Brain microvascular endothelial cell (primary cell): ENCODE data around the gene CAMTA1.

Source experiments
- DNase-seq: peaks from one replicate; pipeline ENCODE4 v3.0.0-alpha.2; 2020
- H3K27ac ChIP-seq: fragments of 250-450 bp; sonication (Bioruptor Pico); 2 replicates; pipeline ENCODE4 v1.5.1; 2020; ENCODE audit warnings: mild to moderate bottlenecking, moderate library complexity
- H3K27me3 ChIP-seq: fragments of 250-450 bp; sonication (Bioruptor Pico); replicated peaks from 2 replicates; pipeline ENCODE4 v1.5.1; 2020; ENCODE audit warnings: mild to moderate bottlenecking
- H3K36me3 ChIP-seq: fragments of 250-450 bp; sonication (Bioruptor Pico); replicated peaks from 2 replicates; pipeline ENCODE4 v1.5.1; 2020; ENCODE audit warnings: mild to moderate bottlenecking
- H3K4me3 ChIP-seq: 2 replicates; pipeline ENCODE4 v1.5.1; 2011; ENCODE audit warnings: low read depth, mild to moderate bottlenecking, control low read depth, low read length, moderate library complexity
- in situ Hi-C: cut with HindIII; loops from 2 replicates; pipeline ENCODE4 v1.10.0; 2017; ENCODE audit warnings: low sequenced_read_pairs, low pct_ligation_motif_present
- TF ChIP-seq, protein P1 (sequence below): IDR thresholded peaks from 2 replicates; pipeline ENCODE4 v1.5.1; 2011; ENCODE audit warnings: low read depth, mild to moderate bottlenecking, moderate library complexity, low read length, control low read depth, inconsistent platforms; ENCODE audit errors: missing control alignments

The CAMTA1 gene

DNA sequence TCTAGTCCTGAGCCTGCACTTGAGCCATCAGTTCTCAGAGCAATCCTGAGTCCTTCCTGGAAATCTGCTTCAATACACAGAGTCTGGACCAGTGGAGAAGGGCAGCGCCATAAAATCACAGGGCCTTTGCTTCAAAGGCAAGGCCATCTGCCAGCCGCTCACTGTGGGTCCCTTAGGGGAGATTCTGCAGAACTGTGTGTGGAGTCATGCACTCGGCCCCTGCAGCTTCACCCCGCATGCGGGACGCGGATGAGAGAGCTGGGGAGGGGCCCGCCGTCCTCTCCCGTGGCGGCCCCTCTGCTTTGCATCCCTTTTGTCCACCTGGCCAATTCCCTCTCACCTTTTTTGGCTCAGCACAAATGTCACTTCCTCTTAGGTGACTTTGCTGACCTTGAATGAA lies 674.7 kb downstream of the CAMTA1 start:
- TF ChIP-seq, protein P1, sequence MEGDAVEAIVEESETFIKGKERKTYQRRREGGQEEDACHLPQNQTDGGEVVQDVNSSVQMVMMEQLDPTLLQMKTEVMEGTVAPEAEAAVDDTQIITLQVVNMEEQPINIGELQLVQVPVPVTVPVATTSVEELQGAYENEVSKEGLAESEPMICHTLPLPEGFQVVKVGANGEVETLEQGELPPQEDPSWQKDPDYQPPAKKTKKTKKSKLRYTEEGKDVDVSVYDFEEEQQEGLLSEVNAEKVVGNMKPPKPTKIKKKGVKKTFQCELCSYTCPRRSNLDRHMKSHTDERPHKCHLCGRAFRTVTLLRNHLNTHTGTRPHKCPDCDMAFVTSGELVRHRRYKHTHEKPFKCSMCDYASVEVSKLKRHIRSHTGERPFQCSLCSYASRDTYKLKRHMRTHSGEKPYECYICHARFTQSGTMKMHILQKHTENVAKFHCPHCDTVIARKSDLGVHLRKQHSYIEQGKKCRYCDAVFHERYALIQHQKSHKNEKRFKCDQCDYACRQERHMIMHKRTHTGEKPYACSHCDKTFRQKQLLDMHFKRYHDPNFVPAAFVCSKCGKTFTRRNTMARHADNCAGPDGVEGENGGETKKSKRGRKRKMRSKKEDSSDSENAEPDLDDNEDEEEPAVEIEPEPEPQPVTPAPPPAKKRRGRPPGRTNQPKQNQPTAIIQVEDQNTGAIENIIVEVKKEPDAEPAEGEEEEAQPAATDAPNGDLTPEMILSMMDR: no peak
- in situ Hi-C loops: no loop called here
- Histone ChIP-seq H3K36me3 (no peaks in the 10 kb centered on the region), H3K4me3 (no peak overlapping the region), H3K27me3 (no peaks in the 10 kb centered on the region), H3K27ac (no peak overlapping the region)
- no peak for DNase-seq

DNA sequence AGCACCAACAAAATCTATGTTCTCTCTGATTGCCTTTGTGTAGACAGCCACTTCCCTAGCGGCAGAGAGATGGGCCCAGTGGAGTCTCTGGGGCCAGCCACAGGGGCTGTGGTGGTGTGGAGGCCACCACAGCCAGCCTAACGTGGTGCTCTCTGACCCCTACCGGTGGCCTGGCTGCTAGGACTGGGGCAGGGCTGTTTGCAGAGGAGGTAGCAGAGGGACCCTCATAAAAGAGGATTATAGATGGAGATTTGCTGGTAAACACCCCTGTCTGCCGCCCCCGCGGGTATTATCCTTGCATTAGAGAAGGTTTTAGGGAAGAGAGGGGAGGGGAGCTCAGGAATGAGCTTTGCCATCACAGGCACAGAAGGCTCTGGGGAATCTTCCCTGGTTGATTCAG lies 675.6 kb downstream of the CAMTA1 start:
- TF ChIP-seq, protein P1: no peak
- no peaks in the 10 kb centered on the region for H3K27me3 ChIP-seq
- in situ Hi-C loops: no loop called here

DNA sequence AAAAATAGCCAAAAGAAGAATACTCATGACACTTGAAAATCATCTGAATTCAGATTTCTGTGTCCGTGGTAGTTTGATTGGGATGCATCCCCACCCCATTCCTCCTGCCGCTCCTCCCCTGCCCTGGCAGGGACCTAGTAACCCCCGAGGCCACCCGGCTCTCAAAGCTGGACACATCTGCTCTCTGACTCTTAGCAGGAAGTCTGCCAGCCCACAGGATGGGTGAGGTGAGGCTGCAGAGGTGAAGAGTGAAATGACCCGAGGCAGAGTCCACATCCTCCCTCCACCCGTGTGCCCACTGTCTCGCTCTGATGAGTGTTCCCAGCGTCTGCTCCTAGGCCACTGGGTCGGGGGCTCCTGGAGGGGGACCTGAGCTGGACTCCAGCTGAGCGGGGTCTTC lies 677.4 kb downstream of the CAMTA1 start:
- TF ChIP-seq, protein P1: no peak
- Histone ChIP-seq H3K36me3 (no peaks in the 10 kb centered on the region), H3K27me3 (no peaks in the 10 kb centered on the region), H3K27ac (no peak overlapping the region), H3K4me3 (no peak overlapping the region)
- no peak for DNase-seq
- in situ Hi-C loops: no loop called here

More for the DNA sequence above, 675.6 kb downstream of the CAMTA1 start:
- DNase-seq: no peak
- Histone ChIP-seq H3K4me3 (no peak overlapping the region), H3K27ac (no peak overlapping the region), H3K36me3 (no peaks in the 10 kb centered on the region)

DNA sequence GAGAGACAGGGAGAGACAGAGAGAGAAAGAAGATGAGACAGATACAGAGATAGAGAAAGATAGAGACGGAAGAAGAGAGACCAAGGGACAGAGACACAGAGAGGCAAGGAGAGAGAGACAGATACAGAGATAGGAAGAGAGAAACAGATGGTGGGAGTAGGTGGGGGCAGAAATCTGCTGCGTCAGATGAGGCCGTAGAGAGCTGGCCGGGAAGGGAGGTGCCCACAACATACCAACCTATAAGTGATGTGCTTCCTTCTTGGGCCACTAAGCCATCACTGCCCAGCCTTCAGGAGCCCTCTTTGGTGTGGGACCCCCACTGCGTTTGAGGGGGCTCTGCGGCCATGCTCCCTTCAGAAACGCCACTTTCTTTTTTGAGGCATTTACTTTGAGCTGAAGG lies 678.3 kb downstream of the CAMTA1 start:
- no peaks in the 10 kb centered on the region for H3K36me3 ChIP-seq
- no peak overlapping the region for H3K27ac ChIP-seq
- in situ Hi-C loops: no loop called here
- DNase-seq: no peak
- no peaks in the 10 kb centered on the region for H3K27me3 ChIP-seq
- no peak overlapping the region for H3K4me3 ChIP-seq
- TF ChIP-seq, protein P1: no peak

DNA sequence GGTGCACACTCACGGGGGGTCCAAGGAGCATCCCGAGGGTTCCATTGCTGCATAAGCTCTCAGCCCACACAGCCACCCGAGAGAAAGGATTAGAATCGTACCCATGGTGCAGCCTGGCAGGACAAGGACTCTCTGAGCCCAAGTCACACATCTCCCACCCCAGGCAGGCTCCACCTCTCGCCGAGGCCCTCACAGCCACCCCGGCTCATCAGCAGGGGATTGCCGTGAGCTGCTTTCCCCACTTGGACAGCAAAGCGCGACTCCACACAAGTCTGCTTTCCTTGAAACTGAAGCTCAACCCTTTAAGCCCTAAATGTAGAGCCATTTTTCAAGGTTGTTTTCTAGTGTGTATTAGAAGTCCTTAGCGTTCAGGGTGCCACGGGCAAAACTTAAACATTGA lies 679.5 kb downstream of the CAMTA1 start:
- TF ChIP-seq, protein P1: no peak
- DNase-seq: no peak
- in situ Hi-C loops: no loop called here
- Histone ChIP-seq H3K27ac (no peak overlapping the region), H3K36me3 (no peaks in the 10 kb centered on the region), H3K27me3 (no peaks in the 10 kb centered on the region), H3K4me3 (no peak overlapping the region)

DNA sequence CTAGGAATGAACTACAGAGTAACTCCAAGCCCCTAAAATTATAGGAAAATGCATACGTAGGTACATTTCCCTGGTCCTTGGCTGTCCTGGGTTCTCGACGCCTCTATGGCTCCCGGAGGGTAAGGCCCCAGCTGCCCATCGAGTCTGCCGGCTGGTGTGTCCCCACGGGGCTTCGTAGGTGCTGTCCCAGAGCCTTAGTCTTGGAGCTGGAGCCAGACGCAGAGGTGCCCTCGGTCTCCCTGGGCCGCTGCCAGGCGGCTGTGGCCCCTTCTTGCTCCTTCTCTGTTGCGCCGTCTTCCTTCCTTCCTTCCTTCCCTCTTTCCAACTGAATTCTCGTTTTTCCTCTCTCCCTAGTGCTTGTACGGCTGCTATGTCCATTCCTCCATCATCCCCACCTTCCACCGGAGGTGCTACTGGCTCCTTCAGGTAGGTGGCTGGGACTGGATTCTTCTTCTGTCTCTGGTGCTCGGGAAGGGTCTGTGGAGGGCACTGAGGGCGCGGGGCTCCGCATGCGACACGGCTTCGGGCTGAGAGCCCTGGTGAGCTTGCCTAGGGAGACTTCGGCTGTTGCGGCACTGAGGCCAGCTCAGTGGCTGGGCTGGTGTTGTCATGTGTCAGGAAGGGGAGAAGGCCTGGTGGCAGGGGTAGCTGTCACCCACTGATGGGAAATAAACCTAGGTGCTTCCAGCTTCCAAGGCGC lies 682.4 kb downstream of the CAMTA1 start:
- no peak overlapping the region for H3K27ac ChIP-seq
- TF ChIP-seq, protein P1: no peak
- H3K4me3 ChIP-seq: no peak overlapping the region
- no peaks in the 10 kb centered on the region for H3K27me3 ChIP-seq
- in situ Hi-C loops: no loop called here
- DNase-seq: no peak
- no peaks in the 10 kb centered on the region for H3K36me3 ChIP-seq
